ENCODE data around the gene TMEM184C.

Gene TMEM184C

GRCh38 chr4:147678106-147678505 lies 60.9 kb downstream of the TMEM184C start:
- no peak overlapping the region for H3K4me3 ChIP-seq (ENCODE audit: low read depth, low read length)
- no peak for TF ChIP-seq CTCF (IDR thresholded peaks at IDR 0.05; ENCODE audit: borderline replicate concordance, insufficient read depth, low read depth, low read length)

GRCh38 chr4:147678796-147679549 lies 61.8 kb downstream of the TMEM184C start:
- no peak overlapping the region for H3K4me3 ChIP-seq (ENCODE audit: low read depth, low read length)
- peak; percentile 35; the same call in 1 of the 2 replicates for TF ChIP-seq CTCF (IDR thresholded peaks at IDR 0.05; ENCODE audit: borderline replicate concordance, insufficient read depth, low read depth, low read length)

- no peak overlapping the region for H3K4me3 ChIP-seq (ENCODE audit: low read depth, low read length)
- TF ChIP-seq CTCF (IDR thresholded peaks at IDR 0.05; ENCODE audit: borderline replicate concordance, insufficient read depth, low read depth, low read length): no peak
These were observed 65.6 kb downstream of the TMEM184C start for GRCh38 chr4:147682755-147683154.

GRCh38 chr4:147683188-147683591 lies 66.0 kb downstream of the TMEM184C start:
- no peak for TF ChIP-seq CTCF (IDR thresholded peaks at IDR 0.05; ENCODE audit: borderline replicate concordance, insufficient read depth, low read depth, low read length)
- H3K4me3 ChIP-seq (ENCODE audit: low read depth, low read length): peak overlapping the region; percentile 80

- no peak for TF ChIP-seq CTCF (IDR thresholded peaks at IDR 0.05; ENCODE audit: borderline replicate concordance, insufficient read depth, low read depth, low read length)
- H3K4me3 ChIP-seq (ENCODE audit: low read depth, low read length): peak within 1 kb of the TSS; percentile 80
These were observed 66.8 kb downstream of the TMEM184C start, which contains the start of gene PRMT9 for GRCh38 chr4:147683717-147684700. TSS of gene PRMT9 (minus strand) at chr4:147684163. CDS start at chr4:147683987, 176 bp downstream.

- no peak for TF ChIP-seq CTCF (IDR thresholded peaks at IDR 0.05; ENCODE audit: borderline replicate concordance, insufficient read depth, low read depth, low read length)
- no peak overlapping the region for H3K4me3 ChIP-seq (ENCODE audit: low read depth, low read length)
These were observed 71.9 kb downstream of the TMEM184C start for GRCh38 chr4:147689067-147689466.
